Measurements from ENCODE around the gene CD300LG. TPM values are rescaled to one million over a fixed set of nuclear protein-coding genes. Genes with fewer than 3 reads are reported as not detected.
A peak's percentile ranks its signal among the peaks of the same experiment; 100 is the strongest.

Gene CD300LG
- total RNA-seq, 1 experiment from 2014 or later, result not detected

GRCh38 chr17:43846221-43846712 lies 709 bp upstream of the CD300LG start:
- CTCF ChIA-PET, result interaction anchor here (0.6 to 1.9 kb wide), 19 partner anchors 9 to 482 kb away, joined by 3 to 19 read pairs (median 4); partner anchors contain the start of genes DUSP3 and MPP3
- H3K4me1 ChIP-seq, result peaks cover 10% of the 10 kb centered on the region; the same call in 1 of the 2 replicates
- H3K9me3 Mint-ChIP-seq (ENCODE audit: unreplicated experiment), result no peaks in the 10 kb centered on the region
- DNase-seq, result peak; percentile 83 to 95
- no peaks in the 10 kb centered on the region for H3K9me3 ChIP-seq
- H3K36me3 Mint-ChIP-seq (ENCODE audit: insufficient read depth, unreplicated experiment), result peaks cover 8% of the 10 kb centered on the region
- H3K27me3 Mint-ChIP-seq (ENCODE audit: insufficient read depth, unreplicated experiment), result peaks cover 12% of the 10 kb centered on the region
- H3K4me3 ChIP-seq (ENCODE audit: low read depth, low read length), result no peak overlapping the region
- H3K4me3 Mint-ChIP-seq (ENCODE audit: unreplicated experiment), result no peak overlapping the region
- POLR2A ChIA-PET, result interaction anchor here (0.7 to 1.0 kb wide), 2 partner anchors 68 to 220 kb away, joined by 3 to 20 read pairs; partner anchors contain the start of genes DUSP3 and LSM12
- no peaks in the 10 kb centered on the region for H3K27me3 ChIP-seq (replicated peaks; ENCODE audit: control insufficient read depth, insufficient read depth, low read length)
- intact Hi-C loops (cut with micrococcal nuclease; ENCODE audit: unreplicated experiment), result loop anchor here (1.0 kb wide), 2 partner anchors 66 to 152 kb away; partner anchors contain the start of gene CFAP97D1
- H3K27ac Mint-ChIP-seq (ENCODE audit: unreplicated experiment), result no peak overlapping the region
- peaks cover 15% of the 10 kb centered on the region for H3K4me1 Mint-ChIP-seq (ENCODE audit: low read depth, unreplicated experiment)
- BruUV-seq (replicated peaks), result no TSS peak
- TF ChIP-seq CTCF (IDR thresholded peaks at IDR 0.05; ENCODE audit: insufficient read depth in 1 of 2, low read depth in 1 of 2, low read length in 1 of 2, severe bottlenecking in 1 of 2, unreplicated experiment in 1 of 2), result peak; percentile 98
- H3K36me3 ChIP-seq (ENCODE audit: control insufficient read depth, insufficient read depth, low read length), result no peaks in the 10 kb centered on the region

- no peak overlapping the region for H3K27ac Mint-ChIP-seq (ENCODE audit: unreplicated experiment)
- intact Hi-C loops (cut with micrococcal nuclease; ENCODE audit: unreplicated experiment), result no loop called here
Observed at GRCh38 chr17:43848601-43849000, 1.6 kb downstream of the CD300LG start.

GRCh38 chr17:43849116-43849515 lies 2.1 kb downstream of the CD300LG start:
- H3K4me1 Mint-ChIP-seq (ENCODE audit: low read depth, unreplicated experiment), result peaks cover 11% of the 10 kb centered on the region
- H3K36me3 Mint-ChIP-seq (ENCODE audit: insufficient read depth, unreplicated experiment), result peaks cover 8% of the 10 kb centered on the region
- Histone ChIP-seq H3K4me1 (0 out of 2 replicates have a peak, but pooled peaks cover 3% of the 10 kb centered on the region), H3K9me3 (no peaks in the 10 kb centered on the region), H3K4me3 (ENCODE audit: low read depth, low read length) (no peak overlapping the region), H3K36me3 (ENCODE audit: control insufficient read depth, insufficient read depth, low read length) (no peaks in the 10 kb centered on the region), H3K27me3 (replicated peaks; ENCODE audit: control insufficient read depth, insufficient read depth, low read length) (no peaks in the 10 kb centered on the region; the same call in 1 of the 2 replicates)
- H3K27me3 Mint-ChIP-seq (ENCODE audit: insufficient read depth, unreplicated experiment), result peaks cover 18% of the 10 kb centered on the region
- H3K4me3 Mint-ChIP-seq (ENCODE audit: unreplicated experiment), result no peak overlapping the region
- POLR2A ChIA-PET, result no interaction called here
- DNase-seq, result no peak
- H3K9me3 Mint-ChIP-seq (ENCODE audit: unreplicated experiment), result no peaks in the 10 kb centered on the region
- no peak for TF ChIP-seq CTCF (IDR thresholded peaks at IDR 0.05; ENCODE audit: insufficient read depth in 1 of 2, low read depth in 1 of 2, low read length in 1 of 2, severe bottlenecking in 1 of 2, unreplicated experiment in 1 of 2)
- CTCF ChIA-PET, result interaction anchor here (0.9 kb wide), 1 partner anchor 29 kb away, joined by 3 read pairs; no protein-coding TSS in a partner anchor
- no TSS peak for BruUV-seq (replicated peaks)
- H3K27ac Mint-ChIP-seq (ENCODE audit: unreplicated experiment), result no peak overlapping the region
- intact Hi-C loops (cut with micrococcal nuclease; ENCODE audit: unreplicated experiment), result no loop called here

More at GRCh38 chr17:43848601-43849000, 1.6 kb downstream of the CD300LG start:
- Mint-ChIP-seq H3K4me1 (ENCODE audit: low read depth, unreplicated experiment) (peaks cover 11% of the 10 kb centered on the region), H3K27me3 (ENCODE audit: insufficient read depth, unreplicated experiment) (peaks cover 18% of the 10 kb centered on the region), H3K9me3 (ENCODE audit: unreplicated experiment) (no peaks in the 10 kb centered on the region), H3K4me3 (ENCODE audit: unreplicated experiment) (no peak overlapping the region), H3K36me3 (ENCODE audit: insufficient read depth, unreplicated experiment) (peaks cover 8% of the 10 kb centered on the region)
- BruUV-seq (replicated peaks), result no TSS peak
- H3K36me3 ChIP-seq (ENCODE audit: control insufficient read depth, insufficient read depth, low read length), result no peaks in the 10 kb centered on the region
- H3K4me1 ChIP-seq, result 0 out of 2 replicates have a peak, but pooled peaks cover 3% of the 10 kb centered on the region
- POLR2A ChIA-PET, result no interaction called here
- CTCF ChIA-PET, result interaction anchor here (0.9 kb wide), 1 partner anchor 30 kb away, joined by 3 read pairs; no protein-coding TSS in a partner anchor
- no peak for TF ChIP-seq CTCF (IDR thresholded peaks at IDR 0.05; ENCODE audit: insufficient read depth in 1 of 2, low read depth in 1 of 2, low read length in 1 of 2, severe bottlenecking in 1 of 2, unreplicated experiment in 1 of 2)
- no peak for DNase-seq
- H3K9me3 ChIP-seq, result no peaks in the 10 kb centered on the region
- no peaks in the 10 kb centered on the region; the same call in 1 of the 2 replicates for H3K27me3 ChIP-seq (replicated peaks; ENCODE audit: control insufficient read depth, insufficient read depth, low read length)
- H3K4me3 ChIP-seq (ENCODE audit: low read depth, low read length), result no peak overlapping the region

Data from Caco-2 (cell line).